Measurements from ENCODE around the gene CFAP46.

DNA sequence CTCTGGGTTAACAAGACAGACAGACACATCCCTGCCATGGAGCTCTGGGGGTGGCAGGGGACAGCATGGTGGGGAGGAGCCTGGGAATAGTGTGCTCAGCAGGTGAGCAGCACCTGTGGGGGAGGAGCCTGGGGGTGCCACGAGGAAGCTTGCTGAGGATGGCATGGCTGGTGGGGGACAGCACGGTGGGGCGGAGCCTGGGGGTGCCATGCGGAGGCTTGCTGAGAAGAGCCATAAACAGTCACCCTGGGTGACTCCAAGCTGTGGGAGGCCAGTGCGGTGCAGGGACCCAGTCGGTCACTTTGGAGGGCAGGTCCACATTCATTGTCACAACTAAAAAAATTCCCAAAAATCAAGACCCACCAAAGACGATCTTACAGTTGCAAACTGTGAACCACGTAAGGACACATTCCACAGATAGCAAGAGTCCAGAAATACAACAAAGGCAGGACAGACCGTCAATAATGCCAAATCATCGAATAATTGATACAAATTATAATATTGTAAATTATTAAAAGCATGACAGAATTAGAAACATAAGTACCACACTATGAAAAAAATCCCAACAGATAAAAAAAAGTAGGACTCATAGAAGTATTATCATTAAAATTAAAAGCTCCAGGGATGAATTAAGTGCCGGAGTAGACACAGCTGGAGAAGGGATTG lies 180.8 kb downstream of the CFAP46 start:
- TF ChIP-seq, protein P1, sequence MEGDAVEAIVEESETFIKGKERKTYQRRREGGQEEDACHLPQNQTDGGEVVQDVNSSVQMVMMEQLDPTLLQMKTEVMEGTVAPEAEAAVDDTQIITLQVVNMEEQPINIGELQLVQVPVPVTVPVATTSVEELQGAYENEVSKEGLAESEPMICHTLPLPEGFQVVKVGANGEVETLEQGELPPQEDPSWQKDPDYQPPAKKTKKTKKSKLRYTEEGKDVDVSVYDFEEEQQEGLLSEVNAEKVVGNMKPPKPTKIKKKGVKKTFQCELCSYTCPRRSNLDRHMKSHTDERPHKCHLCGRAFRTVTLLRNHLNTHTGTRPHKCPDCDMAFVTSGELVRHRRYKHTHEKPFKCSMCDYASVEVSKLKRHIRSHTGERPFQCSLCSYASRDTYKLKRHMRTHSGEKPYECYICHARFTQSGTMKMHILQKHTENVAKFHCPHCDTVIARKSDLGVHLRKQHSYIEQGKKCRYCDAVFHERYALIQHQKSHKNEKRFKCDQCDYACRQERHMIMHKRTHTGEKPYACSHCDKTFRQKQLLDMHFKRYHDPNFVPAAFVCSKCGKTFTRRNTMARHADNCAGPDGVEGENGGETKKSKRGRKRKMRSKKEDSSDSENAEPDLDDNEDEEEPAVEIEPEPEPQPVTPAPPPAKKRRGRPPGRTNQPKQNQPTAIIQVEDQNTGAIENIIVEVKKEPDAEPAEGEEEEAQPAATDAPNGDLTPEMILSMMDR (IDR thresholded peaks at IDR 0.05): no peak
- no peak for TF ChIP-seq EZH2phosphoT487 (IDR thresholded peaks at IDR 0.05)
